Parathyroid adenoma (tissue), 2 donors: ENCODE data around the gene MCAM.

Experiments used
- H2AFZ ChIP-seq: fragments of 300-600 bp; sonication (generic); one replicate; pipeline ENCODE4 v1.7.0; 2017; ENCODE audit warnings: antibody characterized with exemption, mild to moderate bottlenecking
- H3K27ac ChIP-seq: fragments of 300-600 bp; sonication (generic); one replicate; pipeline ENCODE4 v1.7.0; 2017
- H3K27me3 ChIP-seq: fragments of 300-600 bp; sonication (generic); one replicate; pipeline ENCODE4 v1.7.0; 2017; ENCODE audit warnings: low read length; ENCODE audit not compliant: control insufficient read depth, insufficient read depth
- H3K36me3 ChIP-seq: fragments of 300-600 bp; sonication (generic); one replicate; pipeline ENCODE4 v1.7.0; 2017; ENCODE audit warnings: low read length; ENCODE audit not compliant: control insufficient read depth, insufficient read depth
- H3K4me1 ChIP-seq: fragments of 300-600 bp; sonication (generic); one replicate; pipeline ENCODE4 v1.7.0; 2017; ENCODE audit warnings: control low read depth
- H3K4me2 ChIP-seq: fragments of 300-600 bp; sonication (generic); one replicate; pipeline ENCODE4 v1.7.0; 2017; ENCODE audit warnings: low read length
- H3K4me3 ChIP-seq: fragments of 300-600 bp; sonication (generic); one replicate; pipeline ENCODE4 v1.7.0; 2017; ENCODE audit warnings: low read depth, low read length
- H3K79me2 ChIP-seq: fragments of 300-600 bp; sonication (generic); one replicate; pipeline ENCODE4 v1.7.0; 2017; ENCODE audit warnings: control low read depth
- H3K9ac ChIP-seq: fragments of 300-600 bp; sonication (generic); one replicate; pipeline ENCODE4 v1.7.0; 2017; ENCODE audit warnings: mild to moderate bottlenecking
- H3K9me3 ChIP-seq: fragments of 300-600 bp; sonication (generic); one replicate; pipeline ENCODE4 v1.7.0; 2017; ENCODE audit warnings: low read length; ENCODE audit not compliant: control insufficient read depth
- CTCF ChIP-seq: fragments of 300-600 bp; sonication (generic); IDR thresholded peaks from one replicate; pipeline ENCODE4 v1.7.0; 2017; ENCODE audit warnings: antibody characterized with exemption, mild to moderate bottlenecking
- donor health status: primary hyperparathyroidism.

The MCAM gene

GRCh38 chr11:119335655-119336543 is 19.0 kb upstream of the MCAM start:
- H3K4me3 ChIP-seq = no peak overlapping the region
- no peak overlapping the region for H3K9ac ChIP-seq
- no peak for TF ChIP-seq CTCF
- H3K4me2 ChIP-seq = no peak overlapping the region
- H3K36me3 ChIP-seq = no peaks in the 10 kb centered on the region
- no peaks in the 10 kb centered on the region for H3K9me3 ChIP-seq
- H3K27me3 ChIP-seq = no peaks in the 10 kb centered on the region
- no peaks in the 10 kb centered on the region for H3K4me1 ChIP-seq
- no peak overlapping the region for H3K27ac ChIP-seq
- H3K79me2 ChIP-seq = no peaks in the 10 kb centered on the region
- H2AFZ ChIP-seq = no peak overlapping the region

GRCh38 chr11:119335091-119335654 is 18.2 kb upstream of the MCAM start:
- H3K36me3 ChIP-seq = no peaks in the 10 kb centered on the region
- no peak overlapping the region for H3K9ac ChIP-seq
- no peaks in the 10 kb centered on the region for H3K4me1 ChIP-seq
- no peaks in the 10 kb centered on the region for H3K79me2 ChIP-seq
- H3K4me3 ChIP-seq = peak overlapping the region; percentile 70
- peak overlapping the region; percentile 65 for H3K4me2 ChIP-seq
- TF ChIP-seq CTCF = no peak
- no peaks in the 10 kb centered on the region for H3K9me3 ChIP-seq
- H3K27ac ChIP-seq = no peak overlapping the region
- H3K27me3 ChIP-seq = no peaks in the 10 kb centered on the region
- no peak overlapping the region for H2AFZ ChIP-seq

GRCh38 chr11:119334174-119334930 is 17.4 kb upstream of the MCAM start, which contains the start of gene RNF26:
TSS of gene RNF26 (plus strand) at chr11:119334527. CDS start at chr11:119335123, 596 bp downstream.
- Histone ChIP-seq H2AFZ (peak within 1 kb of the TSS; percentile 87), H3K4me3 (peak within 1 kb of the TSS; percentile 70), H3K27ac (peak within 1 kb of the TSS; percentile 47), H3K36me3 (no peaks in the 10 kb centered on the region), H3K4me2 (peak within 1 kb of the TSS; percentile 84), H3K9ac (peak within 1 kb of the TSS; percentile 67), H3K4me1 (no peaks in the 10 kb centered on the region), H3K79me2 (no peaks in the 10 kb centered on the region), H3K9me3 (no peaks in the 10 kb centered on the region), H3K27me3 (no peaks in the 10 kb centered on the region)
- TF ChIP-seq CTCF = no peak

- no peaks in the 10 kb centered on the region for H3K36me3 ChIP-seq
- TF ChIP-seq CTCF = no peak
- no peaks in the 10 kb centered on the region for H3K79me2 ChIP-seq
- H3K4me1 ChIP-seq = no peaks in the 10 kb centered on the region
- no peak overlapping the region for H3K9ac ChIP-seq
- H3K9me3 ChIP-seq = no peaks in the 10 kb centered on the region
- no peak overlapping the region for H3K4me2 ChIP-seq
- H3K4me3 ChIP-seq = no peak overlapping the region
- no peak overlapping the region for H2AFZ ChIP-seq
- H3K27ac ChIP-seq = no peak overlapping the region
- no peaks in the 10 kb centered on the region for H3K27me3 ChIP-seq
Measured at GRCh38 chr11:119332111-119332765, 15.3 kb upstream of the MCAM start.
